Measurements from ENCODE around the gene CX3CR1. TPM values are rescaled to one million over a fixed set of nuclear protein-coding genes. Genes with fewer than 3 reads are reported as not detected.

CX3CR1 gene
- total RNA-seq, 1 donor from 2014 or later, result 0.32 TPM

DNA sequence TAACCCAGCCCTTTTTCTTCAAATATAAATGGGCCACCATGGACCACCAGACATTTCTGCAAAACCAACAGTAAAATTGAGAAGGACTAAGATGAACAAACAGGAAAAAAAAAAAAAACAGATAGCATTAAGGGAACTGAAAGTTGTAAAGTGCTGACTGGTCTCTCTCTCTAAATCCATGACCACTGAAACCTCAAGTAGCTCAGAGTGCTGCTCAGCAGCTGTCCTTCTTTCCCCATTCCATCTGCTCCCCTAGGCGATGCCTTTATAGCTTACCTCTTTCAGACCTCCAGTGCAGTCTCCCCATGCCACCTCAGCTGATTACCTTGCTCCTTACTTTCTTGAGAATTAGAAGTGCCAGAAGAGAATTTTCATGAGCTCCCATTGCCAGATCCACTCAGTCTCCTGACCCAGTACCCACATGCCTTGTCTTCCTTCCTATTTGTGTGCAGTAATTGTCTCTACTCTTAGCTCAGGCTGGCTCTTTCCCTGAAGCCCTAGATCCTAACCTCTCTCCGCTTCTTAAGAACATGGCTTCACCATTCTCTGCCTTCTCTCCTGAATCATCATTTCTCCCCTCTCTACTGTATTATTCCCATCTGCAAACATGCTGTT is 63.6 kb downstream of the CX3CR1 start:
- Histone ChIP-seq H3K27ac (ENCODE audit: low read depth, low read length) (no peak overlapping the region), H3K36me3 (ENCODE audit: insufficient read depth, low read length) (no peaks in the 10 kb centered on the region), H3K4me1 (ENCODE audit: insufficient read depth, low read length) (no peaks in the 10 kb centered on the region), H2AFZ (ENCODE audit: low read depth, low read length) (no peak overlapping the region), H3K4me3 (ENCODE audit: insufficient read depth, low read depth, low read length) (no peak overlapping the region), H3K9ac (ENCODE audit: low read length) (no peak overlapping the region), H4K20me1 (ENCODE audit: insufficient read depth, low read length) (no peaks in the 10 kb centered on the region), H3K79me2 (ENCODE audit: insufficient read depth, low read length) (no peaks in the 10 kb centered on the region), H3K9me3 (ENCODE audit: insufficient read depth, low read depth, low read length) (no peaks in the 10 kb centered on the region), H3K4me2 (ENCODE audit: low read length) (no peak overlapping the region), H3K27me3 (ENCODE audit: insufficient read depth, low read length) (peaks cover 5% of the 10 kb centered on the region)
- peaks cover 10% of the 10 kb centered on the region for H3K27me3 Mint-ChIP-seq (ENCODE audit: low read depth, unreplicated experiment)
- H3K4me1 Mint-ChIP-seq (ENCODE audit: low read depth, unreplicated experiment), result peaks cover 5% of the 10 kb centered on the region
- H3K9me3 Mint-ChIP-seq (ENCODE audit: unreplicated experiment), result no peaks in the 10 kb centered on the region
- FAIRE-seq, result no peak
- no peak for DNase-seq (ENCODE audit: low read depth)
- no peak overlapping the region for H3K27ac Mint-ChIP-seq (ENCODE audit: unreplicated experiment)
- H3K4me3 Mint-ChIP-seq (ENCODE audit: unreplicated experiment), result no peak overlapping the region
- TF ChIP-seq, protein P1, sequence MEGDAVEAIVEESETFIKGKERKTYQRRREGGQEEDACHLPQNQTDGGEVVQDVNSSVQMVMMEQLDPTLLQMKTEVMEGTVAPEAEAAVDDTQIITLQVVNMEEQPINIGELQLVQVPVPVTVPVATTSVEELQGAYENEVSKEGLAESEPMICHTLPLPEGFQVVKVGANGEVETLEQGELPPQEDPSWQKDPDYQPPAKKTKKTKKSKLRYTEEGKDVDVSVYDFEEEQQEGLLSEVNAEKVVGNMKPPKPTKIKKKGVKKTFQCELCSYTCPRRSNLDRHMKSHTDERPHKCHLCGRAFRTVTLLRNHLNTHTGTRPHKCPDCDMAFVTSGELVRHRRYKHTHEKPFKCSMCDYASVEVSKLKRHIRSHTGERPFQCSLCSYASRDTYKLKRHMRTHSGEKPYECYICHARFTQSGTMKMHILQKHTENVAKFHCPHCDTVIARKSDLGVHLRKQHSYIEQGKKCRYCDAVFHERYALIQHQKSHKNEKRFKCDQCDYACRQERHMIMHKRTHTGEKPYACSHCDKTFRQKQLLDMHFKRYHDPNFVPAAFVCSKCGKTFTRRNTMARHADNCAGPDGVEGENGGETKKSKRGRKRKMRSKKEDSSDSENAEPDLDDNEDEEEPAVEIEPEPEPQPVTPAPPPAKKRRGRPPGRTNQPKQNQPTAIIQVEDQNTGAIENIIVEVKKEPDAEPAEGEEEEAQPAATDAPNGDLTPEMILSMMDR (IDR thresholded peaks at IDR 0.05; ENCODE audit: insufficient read depth, low read depth, low read length), result no peak
- TF ChIP-seq EZH2 (IDR thresholded peaks at IDR 0.05; ENCODE audit: insufficient read depth, low read length), result no peak
- H3K36me3 Mint-ChIP-seq (ENCODE audit: low read depth, unreplicated experiment), result no peaks in the 10 kb centered on the region

DNA sequence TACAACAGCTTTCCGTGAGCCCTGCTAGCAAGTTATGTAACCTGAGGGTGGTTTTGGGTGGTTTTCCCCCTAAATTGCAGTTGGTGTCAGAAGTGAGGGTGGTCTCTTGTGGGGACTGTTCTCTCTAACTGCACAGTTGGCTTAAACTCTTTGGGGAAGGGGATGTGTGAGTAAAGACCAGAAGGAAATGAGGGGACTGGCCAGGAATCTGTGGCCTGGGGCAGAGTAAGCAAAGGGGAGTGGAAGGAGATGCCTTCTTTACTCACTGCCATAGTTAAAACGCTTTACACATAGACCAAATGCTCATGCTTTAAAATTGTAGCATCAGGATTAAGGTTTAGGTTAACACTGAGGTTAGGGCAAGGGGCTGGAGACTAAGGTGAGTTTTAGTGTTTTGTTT is 66.2 kb downstream of the CX3CR1 start:
- no peak overlapping the region for H3K27ac ChIP-seq (ENCODE audit: low read depth, low read length)
- Mint-ChIP-seq H3K27ac (ENCODE audit: unreplicated experiment) (no peak overlapping the region), H3K27me3 (ENCODE audit: low read depth, unreplicated experiment) (peaks cover 8% of the 10 kb centered on the region), H3K4me1 (ENCODE audit: low read depth, unreplicated experiment) (peaks cover 9% of the 10 kb centered on the region), H3K36me3 (ENCODE audit: low read depth, unreplicated experiment) (no peaks in the 10 kb centered on the region), H3K9me3 (ENCODE audit: unreplicated experiment) (no peaks in the 10 kb centered on the region), H3K4me3 (ENCODE audit: unreplicated experiment) (no peak overlapping the region)
- H3K9me3 ChIP-seq (ENCODE audit: insufficient read depth, low read depth, low read length), result no peaks in the 10 kb centered on the region
- no peak for FAIRE-seq
- no peak overlapping the region for H2AFZ ChIP-seq (ENCODE audit: low read depth, low read length)
- no peak overlapping the region for H3K4me3 ChIP-seq (ENCODE audit: insufficient read depth, low read depth, low read length)
- no peaks in the 10 kb centered on the region for H3K36me3 ChIP-seq (ENCODE audit: insufficient read depth, low read length)
- no peaks in the 10 kb centered on the region for H3K79me2 ChIP-seq (ENCODE audit: insufficient read depth, low read length)
- peaks cover under 1% of the 10 kb centered on the region for H3K27me3 ChIP-seq (ENCODE audit: insufficient read depth, low read length)
- DNase-seq (ENCODE audit: low read depth), result no peak
- no peak overlapping the region for H3K9ac ChIP-seq (ENCODE audit: low read length)
- TF ChIP-seq, protein P1 (IDR thresholded peaks at IDR 0.05; ENCODE audit: insufficient read depth, low read depth, low read length), result no peak
- TF ChIP-seq EZH2 (IDR thresholded peaks at IDR 0.05; ENCODE audit: insufficient read depth, low read length), result no peak
- H3K4me1 ChIP-seq (ENCODE audit: insufficient read depth, low read length), result no peaks in the 10 kb centered on the region
- H4K20me1 ChIP-seq (ENCODE audit: insufficient read depth, low read length), result no peaks in the 10 kb centered on the region
- no peak overlapping the region for H3K4me2 ChIP-seq (ENCODE audit: low read length)

Other genes with a start within 250 kb of the CX3CR1 start
- 0.07 and 0.20 TPM in 2 replicates for gene SCN11A, start 228.1 kb downstream of the CX3CR1 start, total RNA-seq
- 38.5 and 40.8 TPM in 2 replicates for gene WDR48, start 228.0 kb downstream of the CX3CR1 start, total RNA-seq
- 39.5 and 45.6 TPM in 2 replicates for gene GORASP1, start 172.4 kb downstream of the CX3CR1 start, total RNA-seq
- 3.9 and 4.1 TPM in 2 replicates for gene TTC21A, start 172.4 kb downstream of the CX3CR1 start, total RNA-seq
- 42.3 and 47.0 TPM in 2 replicates for gene CSRNP1, start 126.4 kb downstream of the CX3CR1 start, total RNA-seq
- 1.1 and 1.5 TPM in 2 replicates for gene XIRP1, start 87.4 kb downstream of the CX3CR1 start, total RNA-seq
- not detected in 2 replicates for gene CCR8, start 49.7 kb upstream of the CX3CR1 start, total RNA-seq
- 33.0 and 34.4 TPM in 2 replicates for gene SLC25A38, start 103.3 kb upstream of the CX3CR1 start, total RNA-seq
- 881 and 1,004 TPM in 2 replicates for gene RPSA, start 126.7 kb upstream of the CX3CR1 start, total RNA-seq
- 0.16 and 0.41 TPM in 2 replicates for gene MOBP, start 187.6 kb upstream of the CX3CR1 start, total RNA-seq

Data from astrocyte (in vitro differentiated cells and primary cell).